Mucosa of gallbladder (tissue), 1 donor: ENCODE data around the gene CARS1. TPM values are rescaled to one million over a fixed set of nuclear protein-coding genes. Genes with fewer than 3 reads are reported as not detected.

Source experiments
- DNase-seq: peaks from one replicate; pipeline ENCODE4 v3.0.0-alpha.2; 2020; ENCODE audit warnings: low spot score
- total RNA-seq: library from RNA; stranded (reverse); gene quantifications from one replicate; pipeline ENCODE4 v1.2.1, GENCODE V29; 2021
- donor health status: DM: no; HTN: no; CAD: no.

The CARS1 gene
- total RNA-seq, 1 donor from 2014 or later: 39.9 TPM

DNA sequence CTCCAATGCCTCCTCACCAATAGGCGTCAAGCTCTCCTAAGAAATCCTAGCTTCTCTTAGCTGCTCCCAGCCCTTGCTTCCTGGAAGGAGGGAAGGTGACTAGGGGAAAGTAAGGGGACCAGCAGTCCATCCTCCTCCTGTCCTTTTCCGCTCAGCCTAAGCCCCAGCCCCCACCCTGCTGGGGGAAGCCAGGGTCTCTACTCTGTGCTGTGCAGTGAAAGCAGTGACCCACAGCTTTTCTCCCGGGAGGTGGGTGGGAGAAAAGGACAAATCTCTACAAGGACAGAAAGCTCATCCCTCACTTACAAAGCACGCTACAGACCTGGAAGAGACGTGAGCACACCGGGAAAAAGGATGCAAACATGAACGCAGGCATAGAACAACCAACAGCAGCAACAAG, 97.1 kb downstream of the CARS1 start:
- DNase-seq: no peak

DNA sequence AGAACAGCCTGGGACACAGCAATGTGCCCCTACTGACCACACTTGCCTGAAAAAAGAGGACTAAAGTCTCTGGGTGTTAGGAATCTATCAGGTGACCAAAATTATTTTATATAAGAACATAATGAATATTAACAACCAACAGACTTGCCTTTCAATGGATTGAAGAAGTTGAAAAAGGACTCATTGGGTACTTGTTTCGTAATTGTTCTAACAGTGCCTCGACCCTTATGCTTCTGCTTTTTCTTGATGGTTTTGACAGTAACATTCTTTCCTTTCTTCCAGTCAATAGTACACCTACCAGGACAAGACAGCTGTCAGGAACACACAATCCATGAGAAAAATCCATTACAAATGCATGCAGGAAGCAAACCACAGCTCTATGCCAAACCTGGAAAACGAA, 99.0 kb downstream of the CARS1 start:
- no peak for DNase-seq

DNA sequence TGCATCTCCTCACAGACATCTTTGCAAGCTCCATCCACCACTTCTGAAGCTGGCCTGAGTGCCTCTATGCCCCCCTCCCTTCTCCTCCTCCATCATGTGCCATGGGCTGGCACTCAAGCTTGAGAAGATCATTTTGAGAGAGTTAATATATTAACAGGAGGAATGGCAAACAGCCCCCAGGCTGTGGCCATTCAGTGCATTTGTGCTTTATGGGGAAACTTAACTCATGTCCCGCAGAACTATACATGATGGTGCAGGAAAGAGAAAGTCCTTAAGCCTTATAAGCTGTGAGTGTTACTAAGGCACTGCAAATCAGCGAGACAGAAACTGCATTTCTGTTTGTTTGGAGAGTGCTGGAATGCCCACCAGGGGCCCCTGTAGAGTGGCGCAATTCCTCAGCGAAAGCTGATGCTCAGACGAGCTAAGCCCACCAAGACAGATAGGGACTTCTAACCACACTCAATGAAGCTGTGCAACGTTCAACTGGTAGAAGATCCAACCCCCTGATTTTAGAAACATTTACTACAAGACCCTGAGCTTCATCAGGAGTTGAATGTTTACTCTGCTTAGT, 101.2 kb downstream of the CARS1 start:
- no peak for DNase-seq

DNA sequence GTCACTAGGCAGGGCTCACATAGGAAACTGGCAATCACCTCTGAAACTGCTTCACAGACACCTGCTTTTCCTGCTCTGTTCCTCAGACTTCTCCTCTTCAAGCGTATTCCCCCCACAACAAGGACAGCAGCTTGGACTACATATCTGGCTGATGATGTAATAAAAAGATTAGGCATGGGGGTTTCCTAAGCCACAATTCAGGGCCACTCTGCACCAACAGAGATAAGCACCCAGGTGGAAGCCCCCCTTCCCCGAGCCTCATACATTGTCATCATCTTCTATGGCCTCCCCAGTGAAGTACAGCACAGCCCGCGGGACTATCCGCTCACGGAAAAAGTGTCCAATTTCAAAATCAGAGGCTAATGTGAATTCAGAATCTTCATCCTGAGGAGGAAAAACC, 103.0 kb downstream of the CARS1 start:
- no peak for DNase-seq

DNA sequence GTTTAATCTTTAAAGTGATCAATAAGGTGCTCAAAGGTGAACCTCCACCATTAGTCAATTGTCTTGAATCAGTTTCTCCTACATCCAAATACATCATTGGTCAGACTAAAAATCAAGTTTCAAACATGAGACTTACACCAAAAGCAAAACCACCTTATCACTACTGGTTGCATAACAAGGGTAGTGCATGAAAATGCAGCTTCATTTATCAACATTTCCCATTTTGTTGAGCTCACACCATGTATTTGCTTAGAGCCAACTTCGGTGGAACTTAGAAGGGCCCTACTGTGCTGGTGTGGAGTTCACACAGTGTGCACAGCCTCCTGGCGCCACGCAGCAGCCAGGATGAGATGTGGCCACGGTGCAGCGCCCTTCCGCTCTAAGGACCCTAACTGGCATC, 104.9 kb downstream of the CARS1 start:
- DNase-seq: no peak

DNA sequence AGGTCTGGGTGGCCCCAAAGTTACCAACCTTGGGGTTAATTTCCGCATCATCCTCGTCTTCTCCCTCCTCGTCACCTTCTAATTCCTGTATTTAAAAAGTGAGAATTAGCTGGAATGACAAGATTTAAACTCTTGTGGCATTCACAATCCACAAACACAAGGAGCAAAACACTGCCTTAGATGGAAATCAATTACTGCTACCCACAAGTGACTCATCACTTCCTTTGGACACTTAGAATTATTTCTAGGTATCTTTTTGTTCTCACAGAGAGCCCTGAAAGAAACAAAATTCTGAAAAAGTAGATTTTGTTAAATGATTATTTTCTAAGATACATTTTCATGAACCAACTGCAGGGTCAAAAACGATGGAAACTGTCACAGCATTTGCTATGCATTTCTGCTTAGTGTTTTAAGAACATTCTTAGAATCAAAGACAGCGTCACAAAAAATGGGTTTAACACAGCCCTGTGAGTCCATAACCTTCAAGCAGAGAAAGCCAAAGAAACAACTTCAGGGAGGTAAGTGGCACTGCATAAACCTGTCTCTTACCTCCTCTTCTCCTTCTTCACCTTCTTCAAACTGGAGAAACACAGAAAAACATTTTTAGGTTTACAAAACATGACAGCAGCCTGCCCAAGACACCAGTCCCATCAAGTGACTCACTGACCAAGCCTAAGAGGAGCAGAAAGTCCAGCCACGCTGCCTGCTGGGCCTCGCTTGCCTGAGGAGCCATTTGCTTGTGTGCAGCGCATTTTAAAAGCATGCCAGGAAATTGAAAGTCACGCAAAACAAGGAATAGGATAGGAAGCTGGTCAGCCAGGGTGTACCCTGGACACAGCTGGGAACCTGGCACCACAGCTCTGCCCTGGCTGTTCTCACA, 105.8 kb downstream of the CARS1 start:
- DNase-seq: no peak

Other genes with a start within 250 kb of the CARS1 start
- 59.4 TPM for gene CDKN1C, start 171.6 kb downstream of the CARS1 start, total RNA-seq
- gene PHLDA2, start 128.0 kb downstream of the CARS1 start, total RNA-seq: 38.7 TPM
- 135 TPM for gene NAP1L4, start 65.1 kb downstream of the CARS1 start, total RNA-seq
- gene OSBPL5, start 107.9 kb upstream of the CARS1 start, total RNA-seq: 45.2 TPM
- not detected for gene MRGPRG, start 161.4 kb upstream of the CARS1 start, total RNA-seq
- gene MRGPRE, start 175.0 kb upstream of the CARS1 start, total RNA-seq: 0.29 TPM